ENCODE data around the gene KLF11. TPM values are rescaled to one million over a fixed set of nuclear protein-coding genes. Genes with fewer than 3 reads are reported as not detected.

KLF11 gene
- total RNA-seq, 1 experiment from 2014 or later: 10.9 TPM

DNA sequence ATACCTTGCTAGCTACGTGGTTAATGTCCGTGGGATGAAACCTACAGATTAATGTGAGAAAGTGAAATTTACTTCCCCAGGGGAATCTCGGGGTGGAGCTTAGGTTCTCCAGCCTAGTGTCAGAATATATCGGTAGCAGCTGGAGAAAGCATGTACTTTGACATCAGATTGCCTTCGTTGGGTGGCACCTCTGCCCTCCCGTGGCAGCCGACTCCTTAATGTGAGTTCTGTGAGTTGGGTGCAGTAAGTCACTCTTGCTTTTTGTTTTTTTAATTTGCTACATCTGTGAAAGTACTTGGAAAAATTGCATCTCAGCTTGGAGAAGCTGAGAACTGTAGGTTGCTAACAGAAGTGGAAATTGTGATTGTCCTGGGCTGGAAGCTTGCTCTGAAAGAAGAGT lies 3.6 kb downstream of the KLF11 start:
- TF ChIP-seq EZH2 (IDR thresholded peaks at IDR 0.05; ENCODE audit: low read depth): no peak
- TF ChIP-seq, protein P1, sequence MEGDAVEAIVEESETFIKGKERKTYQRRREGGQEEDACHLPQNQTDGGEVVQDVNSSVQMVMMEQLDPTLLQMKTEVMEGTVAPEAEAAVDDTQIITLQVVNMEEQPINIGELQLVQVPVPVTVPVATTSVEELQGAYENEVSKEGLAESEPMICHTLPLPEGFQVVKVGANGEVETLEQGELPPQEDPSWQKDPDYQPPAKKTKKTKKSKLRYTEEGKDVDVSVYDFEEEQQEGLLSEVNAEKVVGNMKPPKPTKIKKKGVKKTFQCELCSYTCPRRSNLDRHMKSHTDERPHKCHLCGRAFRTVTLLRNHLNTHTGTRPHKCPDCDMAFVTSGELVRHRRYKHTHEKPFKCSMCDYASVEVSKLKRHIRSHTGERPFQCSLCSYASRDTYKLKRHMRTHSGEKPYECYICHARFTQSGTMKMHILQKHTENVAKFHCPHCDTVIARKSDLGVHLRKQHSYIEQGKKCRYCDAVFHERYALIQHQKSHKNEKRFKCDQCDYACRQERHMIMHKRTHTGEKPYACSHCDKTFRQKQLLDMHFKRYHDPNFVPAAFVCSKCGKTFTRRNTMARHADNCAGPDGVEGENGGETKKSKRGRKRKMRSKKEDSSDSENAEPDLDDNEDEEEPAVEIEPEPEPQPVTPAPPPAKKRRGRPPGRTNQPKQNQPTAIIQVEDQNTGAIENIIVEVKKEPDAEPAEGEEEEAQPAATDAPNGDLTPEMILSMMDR (conservative IDR thresholded peaks at IDR 0.05): no peak
- Histone ChIP-seq H3K36me3 (ENCODE audit: low read depth) (peaks cover 11% of the 10 kb centered on the region; the same call in 1 of the 2 replicates), H3K9me2 (ENCODE audit: insufficient read depth) (no peaks in the 10 kb centered on the region), H3F3A (ENCODE audit: insufficient read depth, low read depth) (peaks cover 38% of the 10 kb centered on the region; the same call in 1 of the 2 replicates), H3K79me2 (ENCODE audit: low read depth) (peaks cover 28% of the 10 kb centered on the region), H3K27me3 (ENCODE audit: insufficient read depth, low read depth) (no peaks in the 10 kb centered on the region), H4K20me1 (ENCODE audit: insufficient read depth) (peaks cover 26% of the 10 kb centered on the region), H3K27ac (no peak overlapping the region), H3K9me3 (ENCODE audit: insufficient read depth, low read depth) (no peaks in the 10 kb centered on the region), H2AFZ (no peak overlapping the region), H3K4me1 (replicated peaks; ENCODE audit: insufficient read depth) (peaks cover 5% of the 10 kb centered on the region), H3K4me3 (no peak overlapping the region), H3K4me2 (no peak overlapping the region)
- POLR2A ChIA-PET (ENCODE audit: unreplicated experiment): no interaction called here
- CTCF ChIA-PET: no interaction called here
- intact Hi-C loops (cut with micrococcal nuclease; ENCODE audit: unreplicated experiment): no loop called here
- no peak for DNase-seq
- no TSS peak for BruUV-seq (replicated peaks)

DNA sequence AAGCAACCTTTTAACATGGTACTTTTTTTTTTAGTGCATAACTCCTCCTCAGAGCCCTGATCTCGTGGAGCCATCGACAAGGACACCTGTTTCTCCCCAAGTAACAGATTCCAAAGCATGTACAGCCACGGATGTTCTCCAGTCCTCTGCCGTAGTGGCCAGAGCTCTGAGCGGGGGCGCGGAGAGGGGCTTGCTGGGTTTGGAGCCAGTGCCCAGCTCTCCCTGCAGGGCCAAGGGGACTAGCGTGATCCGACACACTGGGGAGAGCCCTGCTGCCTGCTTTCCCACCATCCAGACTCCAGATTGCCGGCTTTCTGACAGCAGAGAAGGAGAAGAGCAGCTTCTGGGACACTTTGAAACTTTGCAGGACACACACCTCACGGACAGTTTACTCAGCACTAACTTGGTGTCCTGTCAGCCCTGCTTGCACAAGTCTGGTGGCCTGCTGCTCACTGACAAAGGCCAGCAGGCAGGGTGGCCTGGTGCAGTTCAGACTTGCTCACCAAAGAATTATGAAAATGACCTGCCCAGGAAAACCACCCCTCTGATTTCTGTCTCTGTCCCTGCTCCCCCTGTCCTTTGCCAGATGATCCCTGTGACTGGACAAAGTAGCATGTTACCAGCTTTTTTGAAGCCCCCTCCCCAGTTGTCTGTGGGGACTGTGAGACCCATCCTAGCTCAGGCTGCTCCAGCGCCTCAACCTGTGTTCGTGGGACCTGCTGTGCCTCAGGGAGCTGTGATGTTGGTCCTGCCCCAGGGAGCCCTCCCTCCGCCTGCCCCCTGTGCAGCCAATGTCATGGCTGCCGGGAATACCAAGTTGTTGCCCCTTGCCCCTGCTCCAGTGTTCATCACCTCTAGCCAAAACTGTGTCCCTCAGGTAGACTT lies 4.5 kb downstream of the KLF11 start:
- Histone ChIP-seq H3K9me2 (ENCODE audit: insufficient read depth) (no peaks in the 10 kb centered on the region), H3K27ac (no peak overlapping the region), H3K36me3 (ENCODE audit: low read depth) (peaks cover 17% of the 10 kb centered on the region; the same call in 1 of the 2 replicates), H3K9me3 (ENCODE audit: insufficient read depth, low read depth) (no peaks in the 10 kb centered on the region), H4K20me1 (ENCODE audit: insufficient read depth) (peaks cover 26% of the 10 kb centered on the region), H3K4me2 (no peak overlapping the region), H3F3A (ENCODE audit: insufficient read depth, low read depth) (peaks cover 39% of the 10 kb centered on the region; the same call in 1 of the 2 replicates), H3K79me2 (ENCODE audit: low read depth) (peaks cover 28% of the 10 kb centered on the region), H2AFZ (no peak overlapping the region), H3K27me3 (ENCODE audit: insufficient read depth, low read depth) (no peaks in the 10 kb centered on the region), H3K4me1 (replicated peaks; ENCODE audit: insufficient read depth) (peaks cover 5% of the 10 kb centered on the region), H3K4me3 (no peak overlapping the region)
- no peak for DNase-seq
- CTCF ChIA-PET: interaction anchor here (0.7 to 2.0 kb wide), 2 partner anchors 10 to 29 kb away, joined by 6 to 9 read pairs; no protein-coding TSS in a partner anchor
- POLR2A ChIA-PET (ENCODE audit: unreplicated experiment): interaction anchor here (0.6 kb wide), 1 partner anchor 216 kb away, joined by 17 read pairs; no protein-coding TSS in a partner anchor
- intact Hi-C loops (cut with micrococcal nuclease; ENCODE audit: unreplicated experiment): loop anchor here (1.0 kb wide), 1 partner anchor 249 kb away; no protein-coding TSS in a partner anchor
- no TSS peak for BruUV-seq (replicated peaks)
- no peak for TF ChIP-seq EZH2 (IDR thresholded peaks at IDR 0.05; ENCODE audit: low read depth)
- TF ChIP-seq, protein P1 (conservative IDR thresholded peaks at IDR 0.05): no peak

DNA sequence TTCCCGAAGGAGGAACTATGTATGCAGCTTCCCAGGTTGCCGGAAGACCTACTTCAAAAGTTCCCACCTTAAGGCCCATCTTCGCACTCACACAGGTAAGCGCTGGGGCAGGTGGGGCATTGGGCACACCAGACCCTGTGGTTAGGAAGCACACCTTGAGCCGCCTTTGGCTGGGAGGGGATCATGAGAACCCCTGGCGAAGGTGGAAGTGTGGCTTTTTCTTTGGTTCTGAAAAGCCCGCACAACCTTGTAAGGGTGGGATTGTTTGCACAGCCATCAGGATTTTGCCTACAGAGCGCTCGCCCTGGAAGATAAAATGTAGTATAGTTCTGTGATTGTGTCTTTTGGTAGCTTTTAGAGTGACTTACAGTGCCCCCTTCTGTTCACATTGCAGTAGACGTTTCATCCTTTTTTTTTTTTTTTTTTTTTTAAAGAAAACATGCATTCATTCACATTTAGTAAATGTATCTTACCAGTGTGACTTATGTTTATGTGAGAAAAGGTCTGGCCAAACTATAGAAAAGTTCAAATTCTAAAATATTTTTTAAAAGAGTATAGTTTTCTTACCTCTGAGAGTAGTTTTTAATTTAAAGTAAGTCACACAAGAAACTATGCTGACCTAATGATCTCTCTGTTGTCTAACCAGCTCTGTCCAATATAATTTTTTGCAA lies 5.3 kb downstream of the KLF11 start:
- H3K9me3 ChIP-seq (ENCODE audit: insufficient read depth, low read depth): no peaks in the 10 kb centered on the region
- BruUV-seq (replicated peaks): no TSS peak
- DNase-seq: no peak
- peaks cover 28% of the 10 kb centered on the region for H3K79me2 ChIP-seq (ENCODE audit: low read depth)
- H3K9me2 ChIP-seq (ENCODE audit: insufficient read depth): no peaks in the 10 kb centered on the region
- TF ChIP-seq, protein P1 (conservative IDR thresholded peaks at IDR 0.05): peak; percentile 84
- TF ChIP-seq EZH2 (IDR thresholded peaks at IDR 0.05; ENCODE audit: low read depth): no peak
- peaks cover 26% of the 10 kb centered on the region for H4K20me1 ChIP-seq (ENCODE audit: insufficient read depth)
- peaks cover 23% of the 10 kb centered on the region; the same call in 1 of the 2 replicates for H3K36me3 ChIP-seq (ENCODE audit: low read depth)
- H2AFZ ChIP-seq: no peak overlapping the region
- H3K4me2 ChIP-seq: no peak overlapping the region
- POLR2A ChIA-PET (ENCODE audit: unreplicated experiment): interaction anchor here (0.6 to 0.7 kb wide), 2 partner anchors 106 to 217 kb away, joined by 9 to 17 read pairs; no protein-coding TSS in a partner anchor
- H3K27ac ChIP-seq: no peak overlapping the region
- peaks cover 42% of the 10 kb centered on the region; the same call in 1 of the 2 replicates for H3F3A ChIP-seq (ENCODE audit: insufficient read depth, low read depth)
- intact Hi-C loops (cut with micrococcal nuclease; ENCODE audit: unreplicated experiment): loop anchor here (1.0 kb wide), 1 partner anchor 249 kb away; no protein-coding TSS in a partner anchor
- CTCF ChIA-PET: interaction anchor here (0.5 to 2.0 kb wide), 4 partner anchors 9 to 65 kb away, joined by 4 to 9 read pairs (median 6); no protein-coding TSS in a partner anchor
- peaks cover 5% of the 10 kb centered on the region for H3K4me1 ChIP-seq (replicated peaks; ENCODE audit: insufficient read depth)
- no peaks in the 10 kb centered on the region for H3K27me3 ChIP-seq (ENCODE audit: insufficient read depth, low read depth)
- no peak overlapping the region for H3K4me3 ChIP-seq

Measured in PC-9 (cell line).